ENCODE data around the gene PACS1.

GRCh38 chr11:66160709-66161108 is 90.6 kb downstream of the PACS1 start:
- TF ChIP-seq PAX5 (IDR thresholded peaks at IDR 0.05; ENCODE audit: insufficient read depth, low read length, severe bottlenecking) (no peak), POLR2AphosphoS5 (IDR thresholded peaks at IDR 0.05; ENCODE audit: low read depth, low read length) (no peak), POLR2A (IDR thresholded peaks at IDR 0.05; ENCODE audit: low read depth, low read length) (no peak), TAF1 (IDR thresholded peaks at IDR 0.05; ENCODE audit: low read depth, low read length) (no peak)

Measured in GM12891 (cell line).